HG03460 (cell line): ENCODE measurements around the gene BRINP2.
A peak's percentile ranks its signal among the peaks of the same experiment; 100 is the strongest.

ENCODE experiments used
- ATAC-seq: cut with Tn5 transposase; IDR thresholded peaks from one replicate; pipeline ENCODE4 v1.9.1; 2021; ENCODE audit not compliant: unreplicated experiment

The BRINP2 gene

DNA sequence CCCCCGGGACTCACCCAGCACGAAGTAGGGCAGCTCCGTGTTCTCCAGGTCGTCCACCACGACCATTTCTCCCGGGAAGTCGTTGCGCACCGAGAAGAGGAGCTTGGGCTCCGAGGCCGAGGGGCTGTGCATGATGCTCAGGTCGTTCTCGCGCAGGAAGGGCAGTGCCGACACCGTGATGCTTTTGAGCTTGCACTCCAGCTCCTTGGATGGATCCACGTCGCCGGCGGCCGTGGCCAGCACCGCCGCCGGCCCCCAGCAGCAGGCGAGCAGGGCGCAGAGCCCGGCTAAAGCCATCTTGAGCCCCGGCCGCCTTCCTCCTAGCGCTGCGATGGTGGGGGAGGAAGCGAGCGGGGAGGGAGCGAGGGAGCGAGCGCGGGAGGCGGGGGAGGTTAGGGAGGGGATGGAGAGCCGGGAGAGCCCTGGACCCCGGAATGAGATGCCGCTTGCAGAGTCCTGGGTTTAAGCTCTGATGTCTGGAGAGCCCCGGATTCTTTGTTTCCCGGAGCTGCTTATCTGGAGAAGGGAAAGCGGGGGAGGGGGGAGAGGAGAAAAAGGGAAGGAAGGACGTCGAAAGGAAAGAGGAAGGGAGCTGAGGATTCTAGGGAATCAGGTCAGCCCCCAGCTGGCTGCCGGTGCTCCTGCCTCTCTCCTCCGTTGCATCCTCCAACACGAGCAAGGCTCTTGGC, 6.2 kb upstream of the BRINP2 start, which contains the start of gene ASTN1:
ASTN1 (minus strand) TSS at position 333 of the 689 bp plus-strand sequence; CDS start at position 297, 36 bp downstream.
- no peak for ATAC-seq

DNA sequence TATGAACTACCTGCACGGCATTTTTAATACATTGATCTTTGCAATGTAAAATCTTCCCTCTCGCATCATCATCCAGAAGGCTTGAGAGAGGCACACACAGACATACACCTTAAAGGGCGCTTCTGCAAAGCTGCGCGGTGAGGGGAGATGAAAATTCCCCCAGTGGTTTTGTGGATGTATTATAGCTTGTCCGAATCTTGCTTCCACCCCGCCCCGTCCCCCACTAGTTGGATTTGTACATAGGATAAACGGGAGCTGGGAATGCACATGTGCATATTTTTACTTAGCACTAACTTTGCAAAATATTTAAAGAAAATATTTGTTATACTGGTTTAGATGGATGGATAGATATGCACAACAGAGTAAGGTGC, 5.7 kb upstream of the BRINP2 start:
- ATAC-seq, result no peak

DNA sequence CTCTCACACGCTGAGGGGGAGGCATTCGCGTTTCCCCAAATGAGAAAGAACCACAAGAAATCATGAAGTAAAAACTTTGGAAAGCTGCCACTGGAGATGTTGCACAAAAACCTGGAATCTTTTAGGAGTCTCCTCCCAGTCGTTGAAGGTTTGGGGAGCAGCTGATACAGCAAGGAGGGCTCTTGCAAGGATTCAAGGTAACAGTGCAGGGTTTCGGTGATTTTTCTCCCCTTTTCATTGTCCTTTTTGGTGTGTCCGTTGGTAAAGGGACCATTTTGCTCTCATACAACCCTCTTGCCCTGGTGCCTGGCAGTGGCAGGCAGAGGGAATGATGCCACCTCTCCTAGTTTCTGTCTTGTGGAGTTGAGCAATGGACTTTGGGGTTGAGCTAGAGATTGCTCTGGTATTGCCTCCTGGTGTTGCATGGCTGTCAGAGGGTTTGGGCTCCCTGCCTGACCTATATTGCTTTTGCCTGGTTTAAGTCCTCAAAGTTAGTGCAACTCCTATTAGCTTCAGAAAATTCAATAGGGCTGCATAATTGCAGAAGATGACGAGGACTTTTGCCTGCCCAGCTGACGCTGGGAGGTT, 872 bp downstream of the BRINP2 start:
- no peak for ATAC-seq

DNA sequence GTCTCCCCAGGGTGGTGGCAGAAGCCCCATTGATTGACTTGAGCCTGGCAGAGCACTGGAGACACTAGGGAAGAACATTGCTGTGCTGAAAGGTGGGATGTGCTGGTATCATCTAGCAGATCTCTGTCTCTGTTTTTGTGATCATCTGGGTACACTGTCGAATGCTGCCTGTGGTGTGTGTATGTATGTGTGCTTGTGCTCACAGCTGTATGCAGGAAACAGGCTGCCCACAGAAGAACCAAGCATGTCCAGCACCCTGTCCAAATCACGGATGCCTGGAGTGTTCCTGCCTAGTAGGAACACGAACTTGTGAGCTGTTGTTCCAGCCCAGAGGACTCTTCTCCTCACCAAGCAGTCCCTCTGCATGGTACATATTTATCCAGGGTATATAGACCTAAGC, 1.5 kb downstream of the BRINP2 start:
- ATAC-seq, result no peak

DNA sequence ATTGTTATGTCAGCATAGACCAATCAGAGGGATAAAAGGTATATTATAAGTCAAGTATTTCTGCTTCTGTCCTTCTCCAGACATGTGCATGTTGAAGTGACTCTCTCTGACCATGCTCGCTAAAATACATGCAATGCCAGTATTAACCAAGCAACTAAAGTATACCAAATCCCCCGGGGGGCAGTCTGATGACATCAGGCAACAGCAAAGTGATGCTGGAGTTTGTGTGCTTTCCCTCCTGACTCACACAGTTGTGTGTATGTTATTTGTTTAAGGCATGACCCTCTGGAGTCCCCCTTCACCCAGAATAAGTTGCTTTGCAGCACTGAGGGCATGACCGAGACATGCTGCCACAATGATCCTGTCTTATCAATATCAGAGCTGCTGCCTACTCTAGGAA, 2.1 kb downstream of the BRINP2 start:
- no peak for ATAC-seq

DNA sequence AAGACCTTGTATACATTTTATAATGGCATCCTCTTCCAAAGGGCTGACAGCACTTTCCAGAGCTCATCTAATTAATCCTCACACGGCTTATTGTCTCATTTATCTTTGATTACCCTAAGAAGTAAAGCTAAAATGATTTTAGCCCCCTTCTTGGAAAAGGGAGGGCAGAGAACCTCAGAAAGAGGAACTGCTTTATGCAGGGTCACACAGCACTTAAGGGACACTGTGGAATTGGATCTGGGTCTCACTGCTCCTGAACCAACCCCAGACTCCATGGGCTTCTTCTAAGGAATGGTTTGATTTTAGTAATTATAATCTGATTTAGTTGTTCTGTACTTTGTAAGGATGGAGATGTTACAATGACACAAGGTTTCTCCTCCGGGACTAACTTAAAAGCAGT, 3.2 kb downstream of the BRINP2 start:
- no peak for ATAC-seq

DNA sequence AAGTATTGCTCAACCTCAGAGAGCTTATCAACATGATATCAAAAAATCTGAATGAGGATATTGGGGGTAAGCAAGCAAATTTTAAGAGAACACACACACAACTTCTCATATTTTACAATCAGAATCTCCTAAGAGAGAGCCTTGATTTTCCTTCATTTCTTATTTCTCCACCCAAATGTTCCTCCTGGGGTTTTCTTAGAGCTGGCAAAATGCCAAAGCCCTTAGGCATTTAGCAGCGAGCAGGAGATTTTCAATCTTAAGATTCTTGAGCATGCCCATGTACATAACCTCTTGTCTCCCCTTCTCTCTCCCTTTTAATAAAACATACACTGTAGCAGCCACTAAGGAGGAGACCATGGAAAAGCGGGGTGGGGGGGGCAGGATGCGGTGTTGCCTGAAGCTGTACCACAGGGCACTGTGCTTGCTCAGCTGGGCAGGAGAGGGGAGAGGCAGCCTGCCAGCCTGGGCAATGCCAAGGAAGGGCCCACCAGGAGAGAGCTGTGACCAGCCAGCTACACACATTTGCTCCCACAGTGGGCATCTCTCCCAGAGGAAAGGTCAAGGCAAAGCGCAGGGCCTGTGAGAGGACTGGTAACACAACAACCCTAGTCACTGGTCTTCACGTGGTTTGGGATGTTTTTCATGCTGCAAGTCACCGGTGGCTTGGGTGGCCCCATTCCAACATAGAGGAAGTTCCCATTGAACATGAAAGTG, 4.3 kb downstream of the BRINP2 start:
- no peak for ATAC-seq

DNA sequence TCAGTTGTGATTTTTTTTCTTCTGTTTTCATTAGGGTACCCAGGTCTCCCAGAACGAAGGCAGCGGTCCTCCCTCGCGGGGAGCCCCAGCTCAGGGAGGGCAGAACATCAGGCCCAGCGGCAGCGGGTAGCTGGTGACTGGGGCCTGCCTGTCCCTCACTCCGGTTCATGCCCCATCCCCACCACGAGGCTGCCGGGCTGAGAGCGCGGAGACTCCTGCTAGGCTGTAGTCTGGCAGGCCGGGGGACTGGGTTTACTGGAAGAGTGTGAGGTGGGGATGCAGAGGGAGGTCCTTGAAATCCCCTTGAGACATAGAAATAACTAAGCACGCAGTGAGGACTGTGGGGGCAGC, 10.5 kb downstream of the BRINP2 start:
- peak; percentile 15 for ATAC-seq

DNA sequence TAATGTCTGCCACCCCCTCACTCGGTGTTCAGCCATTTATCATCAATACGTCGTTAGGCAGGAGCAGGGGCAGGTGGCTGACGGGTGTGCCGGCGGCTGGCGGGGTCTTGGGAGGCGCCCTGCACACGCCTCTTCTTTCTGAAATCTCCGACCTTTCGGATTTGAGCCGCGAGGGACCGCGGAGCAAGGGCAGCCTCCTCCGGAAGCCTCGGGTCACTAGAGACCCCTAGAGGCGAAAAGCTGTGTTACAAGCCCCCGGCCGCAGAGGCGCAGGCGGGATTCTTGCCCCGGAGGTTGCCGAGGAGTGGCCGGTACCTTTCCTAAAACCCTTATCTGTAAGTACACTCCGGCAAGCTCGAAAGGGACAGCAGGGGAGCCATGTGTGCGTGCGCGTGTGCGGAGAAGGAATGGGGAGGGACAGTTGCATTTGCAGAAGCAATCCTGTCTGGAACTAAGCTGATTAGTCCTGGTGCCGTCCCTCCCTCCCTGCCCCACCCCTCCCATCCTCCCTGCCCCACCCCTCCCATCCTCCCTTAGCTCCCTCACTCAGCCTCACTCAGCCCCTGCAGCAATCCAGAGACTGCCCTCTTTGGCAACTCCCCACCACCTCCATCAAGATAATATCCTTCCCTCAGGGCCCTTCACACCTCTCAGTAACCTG, 11.0 kb downstream of the BRINP2 start:
- peak; percentile 94 for ATAC-seq

DNA sequence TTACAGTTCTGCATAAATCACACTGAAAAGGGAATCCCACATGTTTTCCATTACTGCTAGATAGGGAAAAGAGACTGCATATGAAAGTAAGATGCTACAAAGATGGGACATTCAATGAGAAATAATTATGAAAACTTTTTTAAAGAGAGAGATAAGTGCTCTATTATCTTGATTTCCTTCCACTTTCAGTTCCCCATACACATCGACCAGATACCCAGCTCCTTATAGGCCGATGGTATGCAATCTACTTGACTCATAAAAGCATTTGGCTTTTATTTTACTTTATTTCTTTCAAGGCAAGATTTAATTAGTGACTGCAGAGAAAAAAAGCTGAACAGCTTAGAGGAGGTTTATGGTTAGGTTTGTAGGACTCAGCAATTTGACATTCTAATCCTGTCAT, 13.1 kb downstream of the BRINP2 start:
- ATAC-seq, result no peak

DNA sequence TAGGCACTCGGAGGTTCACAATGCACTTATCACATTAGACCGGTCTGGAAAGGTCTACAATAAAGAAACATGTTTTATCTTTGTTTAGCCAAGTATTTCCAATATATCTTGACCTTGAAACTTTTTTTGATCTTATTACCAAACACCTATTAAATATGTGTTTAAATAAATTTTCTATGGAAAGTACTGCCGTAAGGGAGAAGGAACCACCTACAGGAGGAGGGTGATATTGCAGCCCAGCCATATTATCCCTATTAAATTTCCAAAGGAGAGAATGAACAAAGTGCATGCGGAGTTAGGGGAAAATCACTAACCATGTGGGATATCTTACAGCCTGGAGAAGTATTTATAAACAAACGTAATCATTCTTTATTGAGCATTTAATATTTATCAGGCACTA, 14.5 kb downstream of the BRINP2 start:
- no peak for ATAC-seq

DNA sequence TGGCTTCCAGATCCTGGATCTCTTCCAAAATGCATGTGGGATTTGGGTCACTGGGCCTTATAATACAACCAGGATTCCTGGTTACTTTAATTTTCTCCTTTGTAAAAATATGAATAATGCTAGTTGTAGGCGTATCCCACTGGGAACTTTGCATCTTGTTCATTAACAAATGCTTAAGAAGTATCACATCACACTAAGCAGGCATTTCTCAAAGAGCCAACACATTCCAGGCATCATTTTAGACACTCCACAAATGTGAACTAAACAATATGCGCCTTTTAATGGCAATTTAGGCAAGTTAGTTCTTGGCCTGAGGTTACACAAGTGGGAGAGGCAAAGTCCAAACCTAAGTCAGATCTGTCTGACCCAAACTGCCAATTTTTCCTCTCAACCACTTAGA, 15.9 kb downstream of the BRINP2 start:
- ATAC-seq, result no peak

DNA sequence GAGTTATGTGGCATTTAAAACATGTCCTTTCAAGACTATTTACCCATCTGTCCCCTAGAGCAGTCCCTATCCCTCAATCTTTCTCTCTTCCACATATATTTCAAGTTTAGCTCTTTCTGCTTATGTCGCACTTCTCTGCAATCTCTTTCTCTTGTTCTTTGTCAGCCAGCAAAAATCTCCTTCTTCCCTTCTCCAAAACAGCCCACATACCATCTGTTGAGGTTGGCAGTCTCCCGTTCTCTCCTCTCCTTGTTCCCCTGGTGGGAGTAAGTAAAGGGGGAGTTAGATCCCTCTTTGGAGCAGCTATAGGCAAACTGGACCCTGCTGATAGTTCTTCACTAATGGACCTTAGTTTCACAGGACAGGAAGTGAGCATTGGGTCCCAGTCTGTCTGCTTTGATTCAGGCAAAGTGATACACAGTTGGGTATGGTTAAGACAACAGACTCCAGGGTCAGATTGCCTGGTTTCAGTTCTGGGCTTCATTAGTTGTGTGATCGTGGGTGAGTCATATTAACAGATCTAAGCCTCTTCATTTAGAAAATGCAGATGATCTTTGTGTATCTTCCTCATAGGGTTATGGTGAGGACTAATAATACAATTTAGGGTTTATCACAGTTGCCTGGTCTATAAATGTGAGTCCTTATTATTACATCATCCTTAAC, 19.7 kb downstream of the BRINP2 start:
- ATAC-seq, result no peak

DNA sequence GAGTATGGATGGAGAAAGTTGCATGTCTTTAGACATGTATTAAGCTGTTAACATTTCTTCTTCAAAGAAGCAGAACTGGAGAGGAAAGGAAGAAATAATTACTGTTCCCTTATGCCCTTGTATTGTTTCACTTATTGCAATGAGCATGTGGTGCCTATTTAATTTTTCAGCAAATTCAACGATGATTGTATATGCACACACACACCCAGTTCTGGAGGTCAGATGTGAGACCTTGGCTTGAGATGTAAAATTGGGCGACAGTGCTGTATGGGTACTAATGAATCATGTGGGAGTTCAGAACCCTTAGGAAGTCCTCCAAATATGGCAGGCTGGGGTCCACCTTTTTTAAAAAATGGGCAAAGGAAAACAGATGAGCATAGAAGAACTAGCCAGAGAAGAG, 27.5 kb downstream of the BRINP2 start:
- ATAC-seq, result no peak

DNA sequence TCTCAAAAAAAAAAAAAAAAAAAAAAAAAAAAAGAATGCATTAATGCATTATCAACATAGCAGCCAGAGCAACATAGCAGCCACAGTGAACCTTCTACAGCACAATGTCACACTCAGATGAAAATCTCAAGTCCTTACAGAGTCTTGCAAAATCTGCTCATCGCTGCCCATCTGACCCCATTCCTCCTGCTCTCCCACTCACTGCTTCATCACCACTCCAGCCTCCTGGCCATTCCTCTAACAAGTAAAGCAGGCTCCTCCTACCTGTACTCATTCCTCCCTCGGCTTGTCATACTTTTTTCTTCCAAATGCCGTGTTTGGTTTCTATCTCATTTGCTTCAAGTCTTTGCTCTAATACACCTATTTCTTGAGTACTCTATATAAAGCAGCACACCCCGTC, 29.5 kb downstream of the BRINP2 start:
- ATAC-seq, result no peak

DNA sequence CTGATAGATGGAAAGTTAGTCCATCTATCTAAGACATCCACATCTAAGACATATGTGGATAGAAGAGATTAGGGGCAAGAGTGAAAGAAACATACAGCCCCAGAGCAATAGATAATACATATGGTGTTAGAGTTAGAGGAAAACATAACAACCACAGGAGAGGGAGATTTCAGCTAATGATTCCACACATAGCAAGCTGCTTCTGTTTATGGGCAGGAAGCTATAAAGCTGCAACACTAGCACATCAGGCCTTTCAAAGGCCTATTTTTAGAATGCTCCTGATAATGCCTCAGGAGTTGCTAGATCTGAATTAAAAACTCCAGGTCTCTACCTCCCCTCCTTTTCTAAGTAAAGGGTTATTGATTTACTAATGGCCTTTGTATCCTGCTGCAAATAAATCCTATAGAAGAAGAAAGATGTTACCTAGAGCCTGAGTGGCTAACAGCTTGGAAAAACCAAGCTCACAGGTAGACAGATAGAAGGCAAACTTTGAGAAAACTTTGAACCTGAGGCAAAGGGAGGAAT, 36.1 kb downstream of the BRINP2 start:
- no peak for ATAC-seq

DNA sequence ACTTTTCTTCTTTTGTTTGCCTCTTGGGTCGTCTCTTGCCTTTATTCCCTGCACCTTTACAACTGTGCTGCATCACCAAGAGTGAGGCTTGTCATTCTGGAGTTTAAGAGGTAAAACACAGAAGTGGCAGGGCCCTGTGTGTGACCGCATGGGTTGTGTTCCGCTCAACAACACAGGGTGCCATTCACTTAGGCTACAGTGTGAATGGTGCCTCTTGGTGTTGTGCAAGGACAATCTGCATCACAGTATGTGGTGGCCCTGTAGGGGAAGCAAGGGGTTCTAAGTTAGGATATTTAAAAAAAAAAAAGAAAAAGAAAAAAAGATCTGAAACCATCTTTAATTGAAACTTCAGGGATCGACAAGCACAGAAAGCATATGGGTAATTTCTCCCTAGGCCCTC, 38.2 kb downstream of the BRINP2 start:
- ATAC-seq, result no peak

DNA sequence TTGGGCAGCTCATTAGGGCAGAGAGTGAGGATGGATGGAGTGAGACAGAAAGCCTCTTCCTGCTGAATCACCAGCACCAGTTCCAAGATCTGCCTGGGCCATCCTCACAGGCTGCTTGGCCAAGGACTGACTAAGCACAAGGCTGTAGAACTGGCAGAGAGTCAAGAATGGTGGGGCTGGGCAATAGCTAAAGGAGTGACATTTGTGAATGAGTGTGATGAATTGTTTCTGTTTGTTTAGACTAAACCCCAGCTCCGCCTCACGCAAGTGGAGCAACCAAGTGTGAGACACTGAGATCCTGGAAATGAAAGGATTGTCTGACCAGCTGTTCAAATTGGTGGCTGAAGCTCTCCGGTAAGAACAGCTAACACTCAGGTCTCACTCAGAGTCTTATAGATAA, 38.6 kb downstream of the BRINP2 start:
- no peak for ATAC-seq

DNA sequence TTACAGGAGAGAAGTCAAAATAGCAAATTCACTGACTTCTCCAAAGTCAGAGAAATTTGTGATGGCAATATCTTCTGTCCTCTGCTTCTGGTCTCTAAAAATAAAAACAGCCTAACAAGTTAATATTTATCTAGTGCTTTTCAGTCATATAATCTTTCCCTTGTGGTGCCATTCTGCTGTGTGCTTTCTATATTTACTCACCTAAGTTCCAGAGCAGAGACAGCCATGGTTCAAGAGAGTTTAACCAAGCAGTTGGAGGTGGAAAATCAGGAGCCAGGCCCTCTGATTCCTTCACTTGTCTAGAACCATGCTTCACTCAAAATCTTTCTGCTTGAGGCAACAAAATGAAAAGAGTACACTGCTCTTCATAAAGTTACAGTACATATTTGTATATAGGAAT, 39.3 kb downstream of the BRINP2 start:
- no peak for ATAC-seq

DNA sequence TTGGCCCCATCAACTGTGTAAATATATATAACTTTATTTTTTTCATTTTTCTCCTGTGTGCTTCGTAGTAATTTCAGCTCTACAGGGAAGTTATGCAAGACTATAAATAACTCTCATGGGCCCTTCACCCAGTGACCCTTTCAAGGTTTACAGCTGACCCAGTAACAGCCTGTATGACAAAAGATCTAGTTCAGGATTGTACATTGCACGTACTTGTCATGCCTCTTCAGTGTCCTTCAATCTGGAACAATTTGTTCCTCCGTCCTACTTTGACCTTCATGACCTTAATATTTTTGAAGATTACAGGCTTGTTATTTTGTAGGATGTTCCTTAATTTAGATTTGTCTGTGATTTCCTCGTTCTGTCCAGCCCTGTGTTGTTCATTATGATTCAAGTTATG, 40.5 kb downstream of the BRINP2 start:
- no peak for ATAC-seq

DNA sequence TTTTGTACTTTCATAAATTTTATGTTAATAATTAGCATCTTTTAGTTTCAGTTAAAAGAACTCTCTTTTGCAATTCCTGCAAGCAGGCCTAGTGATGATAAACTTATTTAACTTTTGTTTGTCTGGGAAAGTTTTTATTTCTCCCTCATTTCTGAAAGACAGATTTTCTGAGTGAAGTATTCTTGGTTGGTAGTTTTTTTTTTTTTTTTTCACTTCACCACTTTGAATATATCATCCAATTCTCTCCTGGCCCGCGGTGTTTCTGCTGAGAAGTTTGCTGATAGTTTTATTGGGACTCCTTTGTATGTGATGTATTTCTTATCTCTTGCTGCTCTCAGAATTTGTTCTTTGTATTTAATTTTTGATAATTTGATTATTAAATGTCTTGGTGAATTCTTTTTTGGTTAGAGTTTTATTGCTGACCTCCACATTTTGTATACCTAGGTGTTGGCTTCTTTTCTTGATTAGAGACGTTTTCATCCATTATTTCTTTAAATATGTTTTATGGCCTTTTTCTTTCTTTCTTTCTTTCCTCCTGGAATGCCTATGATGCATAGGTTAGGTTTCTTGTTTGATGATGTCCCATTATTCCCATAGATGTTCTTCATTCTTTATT, 45.9 kb downstream of the BRINP2 start:
- ATAC-seq, result no peak
